H1 (cell line): Measurements from ENCODE around the gene RERE. TPM values are rescaled to one million over a fixed set of nuclear protein-coding genes. Genes with fewer than 3 reads are reported as not detected.

Source experiments
- CREB1 ChIP-seq: IDR thresholded peaks from 2 replicates; pipeline ENCODE4 v1.6.1; 2012; ENCODE audit warnings: inconsistent platforms
- JUND ChIP-seq: IDR thresholded peaks from 2 replicates; pipeline ENCODE4 v1.6.1; 2011; ENCODE audit warnings: mild to moderate bottlenecking, improper control_type of control experiment, low read length
- SIN3A ChIP-seq, 2 experiments: IDR thresholded peaks in 1 of 2; conservative IDR thresholded peaks in 1 of 2; 2 replicates each; pipeline ENCODE4 v1.6.1; 2011 to 2012; ENCODE audit warnings: low read length in 2 of 2, improper control_type of control experiment in 1 of 2, low read depth in 1 of 2, mild to moderate bottlenecking in 1 of 2
- SP2 ChIP-seq: IDR thresholded peaks from 2 replicates; pipeline ENCODE4 v1.6.1; 2012; ENCODE audit warnings: mild to moderate bottlenecking, low read length, inconsistent platforms
- SP4 ChIP-seq: IDR thresholded peaks from 2 replicates; pipeline ENCODE4 v1.6.1; 2012; ENCODE audit warnings: low read length, inconsistent platforms
- TEAD4 ChIP-seq: IDR thresholded peaks from 2 replicates; pipeline ENCODE4 v1.6.1; 2012; ENCODE audit warnings: low read depth, low read length, inconsistent platforms, mixed read lengths
- polyA plus RNA-seq, 7 experiments: library from polyadenylated mRNA; depleted of rRNA in 3 of 7; stranded (reverse) in 5 of 7; unstranded in 2 of 7; fragments of >200 nt in 5 of 7; fragments of 200-250 nt in 2 of 7; gene quantifications; 1 replicate in 5 of 7; 2 replicates in 1 of 7; 4 replicates in 1 of 7; pipeline versions ENCODE4 v1.2.1 to v1.2.3, GENCODE V29; 2011 to 2013; ENCODE audit warnings: missing spikeins in 2 of 7, mixed read lengths in 2 of 7
- total RNA-seq: library from RNA; stranded (reverse); fragmentation: NEBNext Ultra II Directional; extraction: Animal tissue kit (Norgen Biotek cat#: 25700); gene quantifications from 2 replicates; pipeline ENCODE4 v1.2.1, GENCODE V29; 2021
- TF ChIP-seq, protein P1 (sequence below): fragments of 300-600 bp; sonication (generic); IDR thresholded peaks from 2 replicates; pipeline ENCODE4 v1.7.1; 2012; ENCODE audit warnings: low read length, moderate library complexity, mild to moderate bottlenecking, inconsistent platforms; ENCODE audit not compliant: insufficient replicate concordance

Gene RERE
- total and polyA plus RNA-seq, 2 of the 8 experiments (the other 6 are each of a cell fraction or from before 2014, with no cell fraction given): 15.3 to 142 TPM

DNA sequence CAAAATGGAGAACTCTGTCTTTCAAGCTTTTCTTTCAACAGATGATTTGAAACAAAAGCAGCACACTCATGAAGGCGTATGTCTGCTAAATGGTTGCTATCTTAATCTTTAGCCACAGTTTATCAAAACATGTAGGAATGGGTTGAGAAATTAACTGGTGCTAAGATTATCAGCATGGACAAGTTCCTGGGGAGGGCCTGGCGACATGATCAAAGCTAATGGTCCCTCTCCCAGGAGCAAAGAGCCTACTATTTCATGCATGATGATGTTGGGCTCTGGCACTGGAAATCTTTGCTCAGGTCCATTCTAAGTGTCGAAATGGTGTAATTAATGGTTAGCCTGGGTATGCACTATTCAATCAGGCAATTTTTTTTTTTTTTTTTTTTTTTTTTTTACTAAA, 407.8 kb downstream of the RERE start (continued):
- TF ChIP-seq, protein P1, sequence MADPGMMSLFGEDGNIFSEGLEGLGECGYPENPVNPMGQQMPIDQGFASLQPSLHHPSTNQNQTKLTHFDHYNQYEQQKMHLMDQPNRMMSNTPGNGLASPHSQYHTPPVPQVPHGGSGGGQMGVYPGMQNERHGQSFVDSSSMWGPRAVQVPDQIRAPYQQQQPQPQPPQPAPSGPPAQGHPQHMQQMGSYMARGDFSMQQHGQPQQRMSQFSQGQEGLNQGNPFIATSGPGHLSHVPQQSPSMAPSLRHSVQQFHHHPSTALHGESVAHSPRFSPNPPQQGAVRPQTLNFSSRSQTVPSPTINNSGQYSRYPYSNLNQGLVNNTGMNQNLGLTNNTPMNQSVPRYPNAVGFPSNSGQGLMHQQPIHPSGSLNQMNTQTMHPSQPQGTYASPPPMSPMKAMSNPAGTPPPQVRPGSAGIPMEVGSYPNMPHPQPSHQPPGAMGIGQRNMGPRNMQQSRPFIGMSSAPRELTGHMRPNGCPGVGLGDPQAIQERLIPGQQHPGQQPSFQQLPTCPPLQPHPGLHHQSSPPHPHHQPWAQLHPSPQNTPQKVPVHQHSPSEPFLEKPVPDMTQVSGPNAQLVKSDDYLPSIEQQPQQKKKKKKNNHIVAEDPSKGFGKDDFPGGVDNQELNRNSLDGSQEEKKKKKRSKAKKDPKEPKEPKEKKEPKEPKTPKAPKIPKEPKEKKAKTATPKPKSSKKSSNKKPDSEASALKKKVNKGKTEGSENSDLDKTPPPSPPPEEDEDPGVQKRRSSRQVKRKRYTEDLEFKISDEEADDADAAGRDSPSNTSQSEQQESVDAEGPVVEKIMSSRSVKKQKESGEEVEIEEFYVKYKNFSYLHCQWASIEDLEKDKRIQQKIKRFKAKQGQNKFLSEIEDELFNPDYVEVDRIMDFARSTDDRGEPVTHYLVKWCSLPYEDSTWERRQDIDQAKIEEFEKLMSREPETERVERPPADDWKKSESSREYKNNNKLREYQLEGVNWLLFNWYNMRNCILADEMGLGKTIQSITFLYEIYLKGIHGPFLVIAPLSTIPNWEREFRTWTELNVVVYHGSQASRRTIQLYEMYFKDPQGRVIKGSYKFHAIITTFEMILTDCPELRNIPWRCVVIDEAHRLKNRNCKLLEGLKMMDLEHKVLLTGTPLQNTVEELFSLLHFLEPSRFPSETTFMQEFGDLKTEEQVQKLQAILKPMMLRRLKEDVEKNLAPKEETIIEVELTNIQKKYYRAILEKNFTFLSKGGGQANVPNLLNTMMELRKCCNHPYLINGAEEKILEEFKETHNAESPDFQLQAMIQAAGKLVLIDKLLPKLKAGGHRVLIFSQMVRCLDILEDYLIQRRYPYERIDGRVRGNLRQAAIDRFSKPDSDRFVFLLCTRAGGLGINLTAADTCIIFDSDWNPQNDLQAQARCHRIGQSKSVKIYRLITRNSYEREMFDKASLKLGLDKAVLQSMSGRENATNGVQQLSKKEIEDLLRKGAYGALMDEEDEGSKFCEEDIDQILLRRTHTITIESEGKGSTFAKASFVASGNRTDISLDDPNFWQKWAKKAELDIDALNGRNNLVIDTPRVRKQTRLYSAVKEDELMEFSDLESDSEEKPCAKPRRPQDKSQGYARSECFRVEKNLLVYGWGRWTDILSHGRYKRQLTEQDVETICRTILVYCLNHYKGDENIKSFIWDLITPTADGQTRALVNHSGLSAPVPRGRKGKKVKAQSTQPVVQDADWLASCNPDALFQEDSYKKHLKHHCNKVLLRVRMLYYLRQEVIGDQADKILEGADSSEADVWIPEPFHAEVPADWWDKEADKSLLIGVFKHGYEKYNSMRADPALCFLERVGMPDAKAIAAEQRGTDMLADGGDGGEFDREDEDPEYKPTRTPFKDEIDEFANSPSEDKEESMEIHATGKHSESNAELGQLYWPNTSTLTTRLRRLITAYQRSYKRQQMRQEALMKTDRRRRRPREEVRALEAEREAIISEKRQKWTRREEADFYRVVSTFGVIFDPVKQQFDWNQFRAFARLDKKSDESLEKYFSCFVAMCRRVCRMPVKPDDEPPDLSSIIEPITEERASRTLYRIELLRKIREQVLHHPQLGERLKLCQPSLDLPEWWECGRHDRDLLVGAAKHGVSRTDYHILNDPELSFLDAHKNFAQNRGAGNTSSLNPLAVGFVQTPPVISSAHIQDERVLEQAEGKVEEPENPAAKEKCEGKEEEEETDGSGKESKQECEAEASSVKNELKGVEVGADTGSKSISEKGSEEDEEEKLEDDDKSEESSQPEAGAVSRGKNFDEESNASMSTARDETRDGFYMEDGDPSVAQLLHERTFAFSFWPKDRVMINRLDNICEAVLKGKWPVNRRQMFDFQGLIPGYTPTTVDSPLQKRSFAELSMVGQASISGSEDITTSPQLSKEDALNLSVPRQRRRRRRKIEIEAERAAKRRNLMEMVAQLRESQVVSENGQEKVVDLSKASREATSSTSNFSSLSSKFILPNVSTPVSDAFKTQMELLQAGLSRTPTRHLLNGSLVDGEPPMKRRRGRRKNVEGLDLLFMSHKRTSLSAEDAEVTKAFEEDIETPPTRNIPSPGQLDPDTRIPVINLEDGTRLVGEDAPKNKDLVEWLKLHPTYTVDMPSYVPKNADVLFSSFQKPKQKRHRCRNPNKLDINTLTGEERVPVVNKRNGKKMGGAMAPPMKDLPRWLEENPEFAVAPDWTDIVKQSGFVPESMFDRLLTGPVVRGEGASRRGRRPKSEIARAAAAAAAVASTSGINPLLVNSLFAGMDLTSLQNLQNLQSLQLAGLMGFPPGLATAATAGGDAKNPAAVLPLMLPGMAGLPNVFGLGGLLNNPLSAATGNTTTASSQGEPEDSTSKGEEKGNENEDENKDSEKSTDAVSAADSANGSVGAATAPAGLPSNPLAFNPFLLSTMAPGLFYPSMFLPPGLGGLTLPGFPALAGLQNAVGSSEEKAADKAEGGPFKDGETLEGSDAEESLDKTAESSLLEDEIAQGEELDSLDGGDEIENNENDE: no peak
- TF ChIP-seq JUND: no peak
- TF ChIP-seq CREB1: no peak
- no peak for TF ChIP-seq TEAD4
- TF ChIP-seq SIN3A (conservative IDR thresholded peaks at IDR 0.05 in 1 of 2, IDR thresholded peaks at IDR 0.05 in 1 of 2; ENCODE audit: low read depth in 1 of 2, low read length in 2 of 2): no peak; a peak in 1 of 4 replicates
- TF ChIP-seq SP4: no peak
- no peak for TF ChIP-seq SP2
